Erythroblast (primary cell): ENCODE results near the gene RIC1.

ENCODE experiments used
- GATA1 ChIP-seq: IDR thresholded peaks from 2 replicates; pipeline ENCODE4 v1.6.1; 2011; ENCODE audit warnings: low read depth, mild to moderate bottlenecking, control low read depth, low read length, moderate library complexity
- POLR2A ChIP-seq: IDR thresholded peaks from 2 replicates; pipeline ENCODE4 v1.6.1; 2011; ENCODE audit warnings: mild to moderate bottlenecking, low read length

DNA sequence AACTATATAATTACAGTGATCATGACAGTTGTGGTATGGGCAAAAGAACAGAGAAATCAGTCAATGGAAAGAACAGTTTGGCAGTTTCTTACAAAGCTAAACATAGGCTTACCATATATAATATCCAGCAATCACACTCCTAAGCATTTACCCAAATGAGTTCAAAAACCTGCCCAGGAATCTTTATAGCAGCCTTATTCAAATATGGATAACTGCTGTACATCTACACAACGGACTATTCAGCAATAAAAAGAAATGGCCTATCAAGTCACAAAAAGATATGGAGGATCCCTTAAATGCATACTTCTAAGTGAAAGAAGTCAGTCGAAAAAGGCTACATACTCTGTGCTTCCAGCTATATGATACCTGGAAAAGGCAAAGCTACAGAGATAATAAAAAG, 167.4 kb downstream of the RIC1 start:
- TF ChIP-seq POLR2A (no peak), GATA1 (no peak)
